ENCODE measurements around the gene CCDC27. TPM values are rescaled to one million over a fixed set of nuclear protein-coding genes. Genes with fewer than 3 reads are reported as not detected.

CCDC27 gene
- total and polyA plus RNA-seq, 2 of the 13 experiments (the other 11 are each of a cell fraction or from before 2014, with no cell fraction given), result not detected

GRCh38 chr1:3796215-3797061 lies 44.2 kb downstream of the CCDC27 start, which contains the start of gene LRRC47 (continued):
- TF ChIP-seq HNF1A (IDR thresholded peaks at IDR 0.05; ENCODE audit: low read depth) (no peak), HNF1A (CRISPR knock-in tag; IDR thresholded peaks at IDR 0.05; ENCODE audit: borderline replicate concordance) (peak; percentile 58; the same call in 1 of the 2 replicates), ETV6 (CRISPR knock-in tag; conservative IDR thresholded peaks at IDR 0.05) (peak; percentile 33; the same call in 1 of the 2 replicates), HINFP (CRISPR knock-in tag; IDR thresholded peaks at IDR 0.05; ENCODE audit: low read depth) (no peak), REL (CRISPR knock-in tag; conservative IDR thresholded peaks at IDR 0.05) (0 out of 2 replicates have a peak, but pooled peaks have one; percentile 75), ZNF740 (CRISPR knock-in tag; IDR thresholded peaks at IDR 0.05) (0 out of 2 replicates have a peak, but pooled peaks have one; percentile 50), ARID5B (CRISPR knock-in tag; IDR thresholded peaks at IDR 0.05) (peak; percentile 35; the same call in 1 of the 2 replicates), ZNF205 (CRISPR knock-in tag; IDR thresholded peaks at IDR 0.05) (peak; percentile 79; the same call in 1 of the 2 replicates), MXD1 (CRISPR knock-in tag; IDR thresholded peaks at IDR 0.05) (no peak), RXRB (CRISPR knock-in tag; IDR thresholded peaks at IDR 0.05; ENCODE audit: borderline replicate concordance) (peak; percentile 41; the same call in 1 of the 2 replicates), NR2F2 (IDR thresholded peaks at IDR 0.05; ENCODE audit: borderline replicate concordance, low read depth) (0 out of 2 replicates have a peak, but pooled peaks have one; percentile 13), PAX8 (CRISPR knock-in tag; IDR thresholded peaks at IDR 0.05; ENCODE audit: borderline replicate concordance) (no peak; the same call in 1 of the 2 replicates), ZNF160 (CRISPR knock-in tag; IDR thresholded peaks at IDR 0.05) (no peak), ARID3A (IDR thresholded peaks at IDR 0.05; ENCODE audit: low read depth, low read length) (no peak; the same call in 1 of the 2 replicates), ZNF878 (CRISPR knock-in tag; IDR thresholded peaks at IDR 0.05) (0 out of 2 replicates have a peak, but pooled peaks have one; percentile 54)
